Measurements from ENCODE around the gene TXNDC17. TPM values are rescaled to one million over a fixed set of nuclear protein-coding genes. Genes with fewer than 3 reads are reported as not detected.

TXNDC17 gene
- total RNA-seq, 3 donors from 2014 or later = 52.2 to 115 (median 106) TPM

DNA sequence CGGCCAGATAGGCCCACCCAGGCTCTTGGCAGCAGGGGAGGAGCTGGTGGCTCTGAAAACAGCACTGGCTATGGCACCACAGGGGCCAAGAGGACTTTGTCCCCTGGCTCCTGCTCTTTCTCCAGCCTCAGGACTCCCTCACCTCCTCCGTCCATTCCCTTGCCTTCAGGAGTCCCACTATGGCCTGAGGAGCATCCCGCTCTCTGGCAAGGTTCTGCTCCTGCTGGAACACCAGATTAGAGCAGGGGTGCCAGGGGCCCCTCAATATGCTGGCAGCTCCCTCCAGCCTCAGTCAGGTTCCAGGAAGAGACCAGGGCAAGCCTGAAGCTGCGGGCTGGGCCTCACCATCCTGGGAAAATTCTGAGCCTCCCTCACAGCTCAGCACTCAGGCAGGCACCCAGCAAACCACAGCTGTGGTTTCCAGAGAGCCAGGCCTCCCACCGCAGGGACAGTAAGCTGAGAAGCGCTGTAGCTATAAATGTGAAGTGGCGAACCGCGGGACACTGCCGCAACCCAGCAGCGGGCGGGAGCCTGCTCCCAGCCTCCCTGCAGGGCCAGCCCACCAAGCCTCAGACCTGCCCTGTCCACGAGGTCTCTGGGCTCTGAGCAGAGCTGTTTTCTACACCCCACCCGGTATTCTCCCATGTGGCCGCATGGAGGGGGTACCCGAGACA is 36.4 kb downstream of the TXNDC17 start:
- H3K36me3 ChIP-seq (ENCODE audit: low read depth) = no peaks in the 10 kb centered on the region
- intact Hi-C loops (cut with DNase I, micrococcal nuclease) = no loop called here
- no peaks in the 10 kb centered on the region for H3K4me1 ChIP-seq (ENCODE audit: low read depth)
- H3K9me3 ChIP-seq = no peaks in the 10 kb centered on the region
- TF ChIP-seq, protein P1, sequence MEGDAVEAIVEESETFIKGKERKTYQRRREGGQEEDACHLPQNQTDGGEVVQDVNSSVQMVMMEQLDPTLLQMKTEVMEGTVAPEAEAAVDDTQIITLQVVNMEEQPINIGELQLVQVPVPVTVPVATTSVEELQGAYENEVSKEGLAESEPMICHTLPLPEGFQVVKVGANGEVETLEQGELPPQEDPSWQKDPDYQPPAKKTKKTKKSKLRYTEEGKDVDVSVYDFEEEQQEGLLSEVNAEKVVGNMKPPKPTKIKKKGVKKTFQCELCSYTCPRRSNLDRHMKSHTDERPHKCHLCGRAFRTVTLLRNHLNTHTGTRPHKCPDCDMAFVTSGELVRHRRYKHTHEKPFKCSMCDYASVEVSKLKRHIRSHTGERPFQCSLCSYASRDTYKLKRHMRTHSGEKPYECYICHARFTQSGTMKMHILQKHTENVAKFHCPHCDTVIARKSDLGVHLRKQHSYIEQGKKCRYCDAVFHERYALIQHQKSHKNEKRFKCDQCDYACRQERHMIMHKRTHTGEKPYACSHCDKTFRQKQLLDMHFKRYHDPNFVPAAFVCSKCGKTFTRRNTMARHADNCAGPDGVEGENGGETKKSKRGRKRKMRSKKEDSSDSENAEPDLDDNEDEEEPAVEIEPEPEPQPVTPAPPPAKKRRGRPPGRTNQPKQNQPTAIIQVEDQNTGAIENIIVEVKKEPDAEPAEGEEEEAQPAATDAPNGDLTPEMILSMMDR (IDR thresholded peaks at IDR 0.05) = no peak
- DNase-seq (no peak), ATAC-seq (no peak)
- H3K4me3 ChIP-seq = no peak overlapping the region

DNA sequence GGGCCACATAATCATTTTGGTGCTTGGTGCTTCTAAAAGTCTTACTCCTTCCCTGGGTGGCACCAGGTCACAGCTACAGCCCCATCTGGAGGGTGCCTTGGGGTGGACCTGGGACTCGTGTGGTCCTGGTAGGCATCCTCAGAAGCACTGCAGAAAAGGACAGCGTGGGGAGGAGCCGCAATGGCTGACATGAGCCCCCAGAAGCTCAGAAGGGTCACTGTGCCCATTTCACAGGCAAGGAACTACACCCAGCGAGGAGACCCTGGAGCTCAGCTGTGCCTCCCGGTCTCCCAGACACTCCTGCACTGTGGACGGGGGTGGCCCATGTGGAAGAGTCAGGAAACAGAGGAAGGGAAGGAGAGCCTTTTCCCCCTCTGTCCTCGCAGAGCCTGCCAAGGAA is 37.1 kb downstream of the TXNDC17 start:
- DNase-seq (no peak), ATAC-seq (no peak)
- intact Hi-C loops (cut with DNase I, micrococcal nuclease) = no loop called here
- Histone ChIP-seq H3K9me3 (no peaks in the 10 kb centered on the region), H3K4me1 (ENCODE audit: low read depth) (no peaks in the 10 kb centered on the region), H3K36me3 (ENCODE audit: low read depth) (no peaks in the 10 kb centered on the region), H3K4me3 (no peak overlapping the region)
- TF ChIP-seq, protein P1 (IDR thresholded peaks at IDR 0.05) = no peak

DNA sequence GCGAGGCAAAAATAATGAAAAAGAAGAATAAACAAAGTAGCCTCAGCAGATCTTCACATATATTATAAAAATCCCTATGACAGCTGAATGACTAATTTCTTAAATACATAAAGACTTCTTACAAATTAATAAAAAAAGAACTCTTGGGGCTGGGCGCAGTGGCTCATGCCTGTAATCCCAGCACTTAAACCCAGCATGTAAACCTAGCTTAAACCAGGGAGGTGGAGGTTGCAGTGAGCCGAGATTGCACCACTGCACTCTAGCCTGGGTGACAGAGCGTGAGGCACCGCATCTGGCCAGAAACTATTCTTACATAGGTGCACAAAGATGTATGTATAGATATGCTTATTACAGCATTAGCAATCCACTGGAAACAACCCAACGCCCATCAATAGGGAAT is 38.4 kb downstream of the TXNDC17 start:
- H3K36me3 ChIP-seq (ENCODE audit: low read depth) = no peaks in the 10 kb centered on the region
- intact Hi-C loops (cut with DNase I, micrococcal nuclease) = no loop called here
- H3K4me3 ChIP-seq = no peak overlapping the region
- H3K9me3 ChIP-seq = no peaks in the 10 kb centered on the region
- ATAC-seq = no peak
- no peak for DNase-seq
- H3K4me1 ChIP-seq (ENCODE audit: low read depth) = no peaks in the 10 kb centered on the region
- TF ChIP-seq, protein P1 (IDR thresholded peaks at IDR 0.05) = no peak

DNA sequence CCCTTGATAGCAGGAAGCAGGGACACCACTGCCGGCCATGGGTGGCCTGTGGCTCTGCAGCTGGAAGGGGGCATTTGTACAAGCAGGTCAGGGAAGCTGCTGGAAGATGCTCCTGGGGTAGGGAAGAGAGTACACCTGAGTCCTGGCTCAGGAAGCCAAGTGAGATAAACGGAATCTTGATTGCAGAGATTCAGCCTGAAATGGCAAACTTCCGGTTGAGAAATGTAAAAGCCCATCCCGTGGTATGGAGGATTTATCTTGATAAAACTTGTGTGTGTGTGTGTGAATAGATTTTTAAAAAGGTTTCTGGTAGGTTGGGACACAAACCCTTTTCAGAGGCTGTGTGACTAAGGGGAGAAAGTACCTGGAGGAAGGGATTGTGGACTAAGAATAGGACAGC is 40.3 kb downstream of the TXNDC17 start:
- no peak overlapping the region for H3K4me3 ChIP-seq
- TF ChIP-seq, protein P1 (IDR thresholded peaks at IDR 0.05) = no peak
- ATAC-seq = no peak

DNA sequence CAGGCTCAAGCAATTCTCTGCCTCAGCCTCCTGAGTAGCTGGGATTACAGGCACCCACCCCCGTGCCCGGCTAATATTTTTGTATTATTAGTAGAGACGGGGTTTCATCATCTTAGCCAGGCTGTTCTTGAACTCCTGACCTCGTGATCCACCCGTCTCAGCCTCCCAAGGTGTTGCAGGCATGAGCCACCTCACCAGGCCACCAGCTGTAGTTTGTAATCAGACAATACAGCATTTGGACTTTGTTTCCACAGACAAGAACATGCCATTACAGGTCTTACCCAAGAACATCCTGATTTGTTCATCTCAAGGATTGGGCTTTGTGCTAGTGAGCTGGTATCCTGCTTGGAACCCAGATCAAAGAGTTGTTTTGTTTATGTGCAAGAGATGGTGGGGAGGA is 40.8 kb downstream of the TXNDC17 start:
- Histone ChIP-seq H3K4me3 (no peak overlapping the region), H3K9me3 (no peaks in the 10 kb centered on the region), H3K4me1 (ENCODE audit: low read depth) (no peaks in the 10 kb centered on the region), H3K36me3 (ENCODE audit: low read depth) (no peaks in the 10 kb centered on the region)
- ATAC-seq (no peak), DNase-seq (no peak)
- TF ChIP-seq, protein P1 (IDR thresholded peaks at IDR 0.05) = no peak
- intact Hi-C loops (cut with DNase I, micrococcal nuclease) = no loop called here

More for the DNA sequence above, 40.3 kb downstream of the TXNDC17 start:
- H3K4me1 ChIP-seq (ENCODE audit: low read depth) = no peaks in the 10 kb centered on the region
- H3K36me3 ChIP-seq (ENCODE audit: low read depth) = no peaks in the 10 kb centered on the region
- intact Hi-C loops (cut with DNase I, micrococcal nuclease) = no loop called here
- DNase-seq = peak in 1 of 3 donors; percentile 4
- no peaks in the 10 kb centered on the region for H3K9me3 ChIP-seq

Data from mucosa of descending colon (tissue), 3 donors.